Measurements from ENCODE around the gene INTS1. TPM values are rescaled to one million over a fixed set of nuclear protein-coding genes. Genes with fewer than 3 reads are reported as not detected.

INTS1 gene
- total RNA-seq, 1 experiment from 2014 or later, result 161 TPM

- no peak for ATAC-seq
- no peak overlapping the region for H3K4me3 Mint-ChIP-seq
- POLR2A ChIA-PET, result no interaction called here
- TF ChIP-seq MXD4 (CRISPR knock-in tag; IDR thresholded peaks at IDR 0.05; ENCODE audit: borderline replicate concordance) (no peak), ZNF232 (CRISPR knock-in tag; IDR thresholded peaks at IDR 0.05) (no peak), FOXK1 (CRISPR knock-in tag; IDR thresholded peaks at IDR 0.05) (no peak), ZNF423 (CRISPR knock-in tag; IDR thresholded peaks at IDR 0.05) (no peak), ATF2 (CRISPR knock-in tag; IDR thresholded peaks at IDR 0.05; ENCODE audit: borderline replicate concordance, low read depth) (no peak), ZNF416 (CRISPR knock-in tag; IDR thresholded peaks at IDR 0.05) (no peak), ZNF396 (CRISPR knock-in tag; IDR thresholded peaks at IDR 0.05; ENCODE audit: borderline replicate concordance) (no peak), GABPB1 (CRISPR knock-in tag; IDR thresholded peaks at IDR 0.05) (no peak), ESRRA (CRISPR knock-in tag; IDR thresholded peaks at IDR 0.05; ENCODE audit: borderline replicate concordance) (no peak), OVOL2 (CRISPR knock-in tag; IDR thresholded peaks at IDR 0.05; ENCODE audit: borderline replicate concordance) (no peak), ATF1 (CRISPR knock-in tag; IDR thresholded peaks at IDR 0.05) (no peak), ZNF138 (CRISPR knock-in tag; conservative IDR thresholded peaks at IDR 0.05) (no peak), MYBL2 (CRISPR knock-in tag; IDR thresholded peaks at IDR 0.05) (no peak), ATF3 (CRISPR knock-in tag; conservative IDR thresholded peaks at IDR 0.05) (no peak), HMGXB4 (CRISPR knock-in tag; IDR thresholded peaks at IDR 0.05) (no peak), FOXP1 (CRISPR knock-in tag; IDR thresholded peaks at IDR 0.05; ENCODE audit: borderline replicate concordance) (no peak), ZNF263 (CRISPR knock-in tag; IDR thresholded peaks at IDR 0.05; ENCODE audit: low read depth) (no peak)
- TF ChIP-seq, protein P1, sequence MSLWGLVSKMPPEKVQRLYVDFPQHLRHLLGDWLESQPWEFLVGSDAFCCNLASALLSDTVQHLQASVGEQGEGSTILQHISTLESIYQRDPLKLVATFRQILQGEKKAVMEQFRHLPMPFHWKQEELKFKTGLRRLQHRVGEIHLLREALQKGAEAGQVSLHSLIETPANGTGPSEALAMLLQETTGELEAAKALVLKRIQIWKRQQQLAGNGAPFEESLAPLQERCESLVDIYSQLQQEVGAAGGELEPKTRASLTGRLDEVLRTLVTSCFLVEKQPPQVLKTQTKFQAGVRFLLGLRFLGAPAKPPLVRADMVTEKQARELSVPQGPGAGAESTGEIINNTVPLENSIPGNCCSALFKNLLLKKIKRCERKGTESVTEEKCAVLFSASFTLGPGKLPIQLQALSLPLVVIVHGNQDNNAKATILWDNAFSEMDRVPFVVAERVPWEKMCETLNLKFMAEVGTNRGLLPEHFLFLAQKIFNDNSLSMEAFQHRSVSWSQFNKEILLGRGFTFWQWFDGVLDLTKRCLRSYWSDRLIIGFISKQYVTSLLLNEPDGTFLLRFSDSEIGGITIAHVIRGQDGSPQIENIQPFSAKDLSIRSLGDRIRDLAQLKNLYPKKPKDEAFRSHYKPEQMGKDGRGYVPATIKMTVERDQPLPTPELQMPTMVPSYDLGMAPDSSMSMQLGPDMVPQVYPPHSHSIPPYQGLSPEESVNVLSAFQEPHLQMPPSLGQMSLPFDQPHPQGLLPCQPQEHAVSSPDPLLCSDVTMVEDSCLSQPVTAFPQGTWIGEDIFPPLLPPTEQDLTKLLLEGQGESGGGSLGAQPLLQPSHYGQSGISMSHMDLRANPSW (CRISPR knock-in tag; conservative IDR thresholded peaks at IDR 0.05; ENCODE audit: low read depth), result no peak
- TF ChIP-seq, protein P2, sequence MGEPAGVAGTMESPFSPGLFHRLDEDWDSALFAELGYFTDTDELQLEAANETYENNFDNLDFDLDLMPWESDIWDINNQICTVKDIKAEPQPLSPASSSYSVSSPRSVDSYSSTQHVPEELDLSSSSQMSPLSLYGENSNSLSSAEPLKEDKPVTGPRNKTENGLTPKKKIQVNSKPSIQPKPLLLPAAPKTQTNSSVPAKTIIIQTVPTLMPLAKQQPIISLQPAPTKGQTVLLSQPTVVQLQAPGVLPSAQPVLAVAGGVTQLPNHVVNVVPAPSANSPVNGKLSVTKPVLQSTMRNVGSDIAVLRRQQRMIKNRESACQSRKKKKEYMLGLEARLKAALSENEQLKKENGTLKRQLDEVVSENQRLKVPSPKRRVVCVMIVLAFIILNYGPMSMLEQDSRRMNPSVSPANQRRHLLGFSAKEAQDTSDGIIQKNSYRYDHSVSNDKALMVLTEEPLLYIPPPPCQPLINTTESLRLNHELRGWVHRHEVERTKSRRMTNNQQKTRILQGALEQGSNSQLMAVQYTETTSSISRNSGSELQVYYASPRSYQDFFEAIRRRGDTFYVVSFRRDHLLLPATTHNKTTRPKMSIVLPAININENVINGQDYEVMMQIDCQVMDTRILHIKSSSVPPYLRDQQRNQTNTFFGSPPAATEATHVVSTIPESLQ (CRISPR knock-in tag; IDR thresholded peaks at IDR 0.05), result no peak
- TF ChIP-seq, protein P3, sequence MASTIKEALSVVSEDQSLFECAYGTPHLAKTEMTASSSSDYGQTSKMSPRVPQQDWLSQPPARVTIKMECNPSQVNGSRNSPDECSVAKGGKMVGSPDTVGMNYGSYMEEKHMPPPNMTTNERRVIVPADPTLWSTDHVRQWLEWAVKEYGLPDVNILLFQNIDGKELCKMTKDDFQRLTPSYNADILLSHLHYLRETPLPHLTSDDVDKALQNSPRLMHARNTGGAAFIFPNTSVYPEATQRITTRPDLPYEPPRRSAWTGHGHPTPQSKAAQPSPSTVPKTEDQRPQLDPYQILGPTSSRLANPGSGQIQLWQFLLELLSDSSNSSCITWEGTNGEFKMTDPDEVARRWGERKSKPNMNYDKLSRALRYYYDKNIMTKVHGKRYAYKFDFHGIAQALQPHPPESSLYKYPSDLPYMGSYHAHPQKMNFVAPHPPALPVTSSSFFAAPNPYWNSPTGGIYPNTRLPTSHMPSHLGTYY (CRISPR knock-in tag; IDR thresholded peaks at IDR 0.05), result no peak
- DNase-seq (ENCODE audit: low spot score), result no peak
- no peaks in the 10 kb centered on the region for H3K9me3 Mint-ChIP-seq
- H3K4me1 Mint-ChIP-seq, result no peaks in the 10 kb centered on the region
- H3K36me3 Mint-ChIP-seq, result no peaks in the 10 kb centered on the region
- no peak overlapping the region for H3K27ac Mint-ChIP-seq
- H3K27me3 Mint-ChIP-seq (ENCODE audit: low read depth), result no peaks in the 10 kb centered on the region
- CTCF ChIA-PET, result interaction anchor here (0.6 to 1.2 kb wide), 4 partner anchors 8 to 232 kb away, joined by 3 to 5 read pairs (median 3); no protein-coding TSS in a partner anchor
Measured at GRCh38 chr7:1449501-1449900, 54.7 kb downstream of the INTS1 start.
